HepG2 (cell line): Measurements from ENCODE around the gene FAM124A. TPM values are rescaled to one million over a fixed set of nuclear protein-coding genes. Genes with fewer than 3 reads are reported as not detected.

Experiments used
- ATAC-seq: fragments of 200-7000 bp; cut with Tn5 transposase; 3 replicates; pipeline ENCODE4 v1.9.1; 2020; ENCODE audit warnings: mild to moderate bottlenecking, moderate library complexity
- BruUV-seq: library from RNA; stranded (reverse); fragments of 400-500 nt; replicated peaks from 2 replicates; lab custom pipeline; 2021; lab: Mats Ljungman, UMichigan
- CTCF ChIA-PET: fragments of 300-600 bp; formaldehyde crosslinking; extraction: SDS; loops from one replicate; lab custom pipeline; 2021; ENCODE audit warnings: low total read pairs, inconsistent platforms, low intra/inter-chr PET ratio; lab: Yijun Ruan, JAX
- POLR2A ChIA-PET: fragments of 350-600 bp; sonication (Branson Sonifier 250); formaldehyde crosslinking; loops from one replicate; lab custom pipeline; 2020; ENCODE audit warnings: antibody characterized with exemption, inconsistent platforms; lab: Yijun Ruan, JAX
- DNase-seq: peaks from one replicate; pipeline ENCODE4 v3.0.0-alpha.2; 2015; ENCODE audit warnings: low spot score
- FAIRE-seq: peaks from 3 replicates; lab custom pipeline; 2011; peaks lifted over from hg19 to GRCh38; lab: Jason Lieb, UNC
- H2AFZ ChIP-seq: one replicate; pipeline ENCODE4 v1.6.1; 2011; ENCODE audit warnings: low read length, inconsistent platforms
- H3K27ac ChIP-seq: fragments of 300-600 bp; 3 replicates; pipeline ENCODE4 v1.8.0; 2011; ENCODE audit warnings: mixed run types, mild to moderate bottlenecking, mixed read lengths, low read length, inconsistent platforms; ENCODE audit not compliant: insufficient read depth; ENCODE audit errors: extremely low read length
- H3K27me3 ChIP-seq, 2 experiments: fragments of 200-600 bp in 1 of 2; 2 replicates in 1 of 2; 3 replicates in 1 of 2; pipeline versions ENCODE4 v1.6.0 to v1.8.0; 2011; ENCODE audit warnings: low read length in 2 of 2, mild to moderate bottlenecking in 2 of 2, moderate library complexity in 2 of 2, inconsistent platforms in 1 of 2; ENCODE audit not compliant: insufficient read depth in 2 of 2, control insufficient read depth in 1 of 2
- H3K36me3 ChIP-seq, 2 experiments: fragments of 200-600 bp in 1 of 2; replicated peaks in 1 of 2; 2 replicates in 1 of 2; 3 replicates in 1 of 2; pipeline versions ENCODE4 v1.5.1 to v1.8.0; 2011; ENCODE audit warnings: low read length in 2 of 2, inconsistent platforms in 1 of 2; ENCODE audit not compliant: insufficient read depth in 2 of 2, control insufficient read depth in 1 of 2
- H3K4me1 ChIP-seq: 2 replicates; pipeline ENCODE4 v1.5.1; 2012; ENCODE audit warnings: low read length, inconsistent platforms; ENCODE audit not compliant: insufficient read depth
- H3K4me2 ChIP-seq: 2 replicates; pipeline ENCODE4 v1.6.0; 2011; ENCODE audit warnings: low read depth, low read length, inconsistent platforms
- H3K4me3 ChIP-seq, 3 experiments: fragments of 200-600 bp in 1 of 3; sonication (generic), shearing (Covaris generic) in 1 of 3; replicated peaks in 1 of 3; 2 replicates each; pipeline ENCODE4 v1.5.1; 2011 to 2016; ENCODE audit warnings: low read length in 3 of 3, inconsistent platforms in 2 of 3, low read depth in 2 of 3, mild to moderate bottlenecking in 2 of 3, control low read depth in 1 of 3, mixed read lengths in 1 of 3; ENCODE audit not compliant: insufficient read depth in 1 of 3
- H3K79me2 ChIP-seq: one replicate; pipeline ENCODE4 v1.6.1; 2011; ENCODE audit warnings: low read length, inconsistent platforms; ENCODE audit not compliant: insufficient read depth
- H3K9ac ChIP-seq: 2 replicates; pipeline ENCODE4 v1.6.0; 2011; ENCODE audit warnings: mild to moderate bottlenecking, low read depth, low read length, inconsistent platforms; ENCODE audit not compliant: insufficient read depth
- H3K9me3 ChIP-seq: 2 replicates; pipeline ENCODE4 v1.5.1; 2012; ENCODE audit warnings: mild to moderate bottlenecking, low read length
- H4K20me1 ChIP-seq: 2 replicates; pipeline ENCODE4 v1.6.0; 2011; ENCODE audit warnings: inconsistent platforms, mild to moderate bottlenecking, low read length, moderate library complexity; ENCODE audit not compliant: insufficient read depth
- ATF1 ChIP-seq: IDR thresholded peaks from 2 replicates; pipeline ENCODE4 v1.6.1; 2016; ENCODE audit warnings: mild to moderate bottlenecking, control low read depth
- CEBPZ ChIP-seq: IDR thresholded peaks from 2 replicates; pipeline ENCODE4 v1.6.1; 2012; ENCODE audit warnings: low read length, improper control_type of control experiment
- IKZF1 ChIP-seq: fragments of 450-650 bp; IDR thresholded peaks from 2 replicates; pipeline ENCODE4 v1.7.1; 2016
- KLF15 ChIP-seq: sonication (generic); formaldehyde crosslinking; IDR thresholded peaks from 2 replicates; pipeline ENCODE4 v1.8.1; 2023; ENCODE audit warnings: borderline replicate concordance, mild to moderate bottlenecking, inconsistent platforms, missing genetic modification reagents, mixed read lengths
- PAX8 ChIP-seq: sonication (generic); formaldehyde crosslinking; IDR thresholded peaks from 2 replicates; pipeline ENCODE4 v1.8.0; 2022; ENCODE audit warnings: mild to moderate bottlenecking, missing genetic modification reagents, borderline replicate concordance
- RFX3 ChIP-seq: IDR thresholded peaks from 2 replicates; pipeline ENCODE4 v1.6.1; 2016; ENCODE audit warnings: missing biosample characterization, missing genetic modification reagents
- TBP ChIP-seq: sonication (generic); formaldehyde crosslinking; IDR thresholded peaks from 2 replicates; pipeline ENCODE4 v1.5.0; 2020; ENCODE audit warnings: missing genetic modification reagents
- ZNF124 ChIP-seq: sonication (generic); formaldehyde crosslinking; IDR thresholded peaks from 2 replicates; pipeline ENCODE4 v1.4.0; 2020; ENCODE audit warnings: missing genetic modification reagents
- ZNF337 ChIP-seq: sonication (generic); formaldehyde crosslinking; IDR thresholded peaks from 2 replicates; pipeline ENCODE4 v1.5.1; 2020; ENCODE audit warnings: missing genetic modification reagents, low read depth, mild to moderate bottlenecking, borderline replicate concordance
- ZNF550 ChIP-seq: sonication (generic); formaldehyde crosslinking; IDR thresholded peaks from 2 replicates; pipeline ENCODE4 v1.4.0; 2020; ENCODE audit warnings: mild to moderate bottlenecking, missing genetic modification reagents, borderline replicate concordance
- ZNF775 ChIP-seq: sonication (generic); formaldehyde crosslinking; IDR thresholded peaks from 2 replicates; pipeline ENCODE4 v1.4.0; 2020; ENCODE audit warnings: missing genetic modification reagents, mild to moderate bottlenecking, moderate library complexity, borderline replicate concordance
- ZNF784 ChIP-seq: sonication (generic); formaldehyde crosslinking; IDR thresholded peaks from 2 replicates; pipeline ENCODE4 v1.5.1; 2020; ENCODE audit warnings: missing genetic modification reagents, mild to moderate bottlenecking, borderline replicate concordance
- ZNF850 ChIP-seq: sonication (generic); formaldehyde crosslinking; conservative IDR thresholded peaks from 2 replicates; pipeline ENCODE4 v1.9.0; 2021; ENCODE audit warnings: mild to moderate bottlenecking, missing genetic modification reagents
- ZSCAN5A ChIP-seq: sonication (generic); formaldehyde crosslinking; IDR thresholded peaks from 2 replicates; pipeline ENCODE4 v1.8.0; 2022; ENCODE audit warnings: mild to moderate bottlenecking, missing genetic modification reagents, borderline replicate concordance
- WGBS: methylation state at CpG from one replicate; pipeline ENCODE4 v1.1.6; 2017; ENCODE audit warnings: low lambda C conversion rate; 5-methylcytosine and 5-hydroxymethylcytosine counted together
- in situ Hi-C: cut with HindIII; loops from 2 replicates; pipeline ENCODE4 v1.10.0; 2017; ENCODE audit warnings: low pct_unique_long_range_greater_than_20kb; ENCODE audit not compliant: extremely low pct_ligation_motif_present
- intact Hi-C: fragments of 100-400 bp; cut with micrococcal nuclease; formaldehyde crosslinking; loops from one replicate; pipeline ENCODE4 v1.10.0; 2022; ENCODE audit not compliant: unreplicated experiment
- polyA plus RNA-seq, 8 experiments: library from polyadenylated mRNA; depleted of rRNA in 3 of 8; stranded (reverse) in 7 of 8; unstranded in 1 of 8; fragments of >200 nt; fragmentation: Illumina TruSeq in 4 of 8; extraction: Trizol in 4 of 8; gene quantifications; 2 replicates each; pipeline versions ENCODE4 v1.2.1 to v1.2.3, GENCODE V29; 2011 to 2016; ENCODE audit warnings: low read depth in 4 of 8, missing spikeins in 1 of 8, mixed read lengths in 1 of 8; ENCODE audit not compliant: insufficient read depth in 1 of 8
- total RNA-seq, 5 experiments: library from RNA; depleted of rRNA; stranded (reverse); fragments of >200 nt; fragmentation: Illumina TruSeq; extraction: Trizol; gene quantifications; 2 replicates each; pipeline ENCODE4 v1.2.3, GENCODE V29; 2016; ENCODE audit warnings: low read depth in 1 of 5

FAM124A gene
- total and polyA plus RNA-seq, 2 of the 13 experiments (the other 11 are each of a cell fraction or from before 2014, with no cell fraction given) = not detected

- WGBS = 63% methylated on average over 2 of the region's 2 CpGs
- Histone ChIP-seq H3K9ac (no peak overlapping the region), H3K9me3 (no peaks in the 10 kb centered on the region), H3K4me3 (no peak overlapping the region), H3K27ac (no peak overlapping the region), H3K79me2 (no peaks in the 10 kb centered on the region), H4K20me1 (no peaks in the 10 kb centered on the region), H3K4me2 (no peak overlapping the region), H2AFZ (no peak overlapping the region), H3K4me1 (peaks cover 11% of the 10 kb centered on the region; the same call in 1 of the 2 replicates), H3K27me3 (peaks cover 4 to 53% of the 10 kb centered on the region in 2 experiments), H3K36me3 (no peaks in the 10 kb centered on the region)
- BruUV-seq = no TSS peak
- no peak for DNase-seq
- ChIA-PET POLR2A (no interaction called here), CTCF (no interaction called here)
- ATAC-seq = no peak
- in situ Hi-C loops (no loop called here), intact Hi-C loops (no loop called here)
- TF ChIP-seq ZNF850 (CRISPR knock-in tag) (no peak), ZNF337 (CRISPR knock-in tag) (no peak), PAX8 (CRISPR knock-in tag) (no peak), ZNF124 (CRISPR knock-in tag) (no peak), IKZF1 (no peak)
- TF ChIP-seq, all 625 proteins: peak for 0
- FAIRE-seq = no peak
Observed at GRCh38 chr13:51220706-51221105, 1.5 kb upstream of the FAM124A start.

DNA sequence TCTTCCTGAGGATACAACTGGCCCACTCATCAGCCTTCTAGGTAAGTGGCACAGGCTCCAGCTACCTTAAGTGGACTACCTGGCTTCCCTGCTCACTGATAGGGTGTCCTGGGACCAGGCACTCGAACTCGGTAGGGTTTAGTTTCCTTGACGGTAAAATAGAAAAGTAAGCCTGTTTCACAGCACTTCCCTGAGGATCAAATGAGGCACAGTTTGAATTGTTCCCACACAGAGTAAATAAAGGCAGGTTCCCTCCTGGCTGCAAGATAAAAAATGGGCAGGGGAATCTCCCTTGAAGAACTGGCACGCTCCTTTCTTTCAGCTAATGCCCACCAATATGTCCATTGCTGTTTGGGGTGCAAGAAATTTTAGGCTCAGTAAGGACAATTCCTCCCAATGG is 1.1 kb upstream of the FAM124A start:
- no peaks in the 10 kb centered on the region for H3K9me3 ChIP-seq
- H3K4me3 ChIP-seq = no peak overlapping the region
- H3K79me2 ChIP-seq = no peaks in the 10 kb centered on the region
- ChIA-PET POLR2A (no interaction called here), CTCF (no interaction called here)
- H3K27me3 ChIP-seq = peaks cover 4 to 53% of the 10 kb centered on the region in 2 experiments
- WGBS = 39% methylated on average over 4 of the region's 4 CpGs
- no peak for ATAC-seq
- DNase-seq = no peak
- in situ Hi-C loops = no loop called here
- BruUV-seq = no TSS peak
- no peak overlapping the region for H3K27ac ChIP-seq
- FAIRE-seq = no peak
- peaks cover 11% of the 10 kb centered on the region; the same call in 1 of the 2 replicates for H3K4me1 ChIP-seq
- H2AFZ ChIP-seq = no peak overlapping the region
- H4K20me1 ChIP-seq = no peaks in the 10 kb centered on the region
- H3K9ac ChIP-seq = no peak overlapping the region
- intact Hi-C loops = no loop called here
- no peaks in the 10 kb centered on the region for H3K36me3 ChIP-seq
- H3K4me2 ChIP-seq = no peak overlapping the region
- TF ChIP-seq ZSCAN5A (no peak), ZNF550 (CRISPR knock-in tag) (no peak), ATF1 (no peak), KLF15 (CRISPR knock-in tag) (no peak), ZNF784 (CRISPR knock-in tag) (no peak), ZNF775 (CRISPR knock-in tag) (no peak), RFX3 (CRISPR knock-in tag) (no peak), CEBPZ (no peak), TBP (CRISPR knock-in tag) (no peak)
